Stimulated activated CD4-positive, alpha-beta T cell treated with anti-CD3 and anti-CD28 coated beads, Interleukin-4, amount 100 ng/mL, for 24 hours (primary cell): Measurements from ENCODE around the gene CCDC17.

Experiments used
- DNase-seq: peaks from one replicate; pipeline ENCODE4 v3.0.0-alpha.2; 2020

The CCDC17 gene

DNA sequence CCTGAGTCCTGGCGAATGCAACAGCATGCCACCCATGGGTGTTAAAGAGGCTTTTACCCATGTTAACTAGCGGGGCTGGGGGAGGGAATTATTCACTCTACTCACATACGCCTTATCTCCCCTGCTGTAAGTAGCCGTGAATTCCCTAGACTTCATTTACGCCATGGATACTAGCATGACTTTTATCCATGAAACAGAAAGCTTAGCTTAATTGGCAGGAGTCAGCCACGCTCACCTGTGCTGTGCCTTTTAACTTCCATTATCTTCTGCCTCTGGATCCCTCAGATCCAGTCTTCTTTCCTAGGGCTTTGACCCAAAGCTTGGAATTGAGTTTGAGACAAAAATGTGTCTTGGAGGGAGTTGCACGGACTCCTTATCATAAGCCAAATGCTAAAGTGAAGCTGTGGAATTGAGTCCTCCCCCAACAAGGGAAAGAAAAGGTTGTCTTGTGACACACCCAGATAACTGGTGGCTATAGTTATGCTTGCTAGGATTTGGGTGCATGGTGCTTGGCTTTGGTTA lies 49.7 kb downstream of the CCDC17 start:
- DNase-seq = no peak

DNA sequence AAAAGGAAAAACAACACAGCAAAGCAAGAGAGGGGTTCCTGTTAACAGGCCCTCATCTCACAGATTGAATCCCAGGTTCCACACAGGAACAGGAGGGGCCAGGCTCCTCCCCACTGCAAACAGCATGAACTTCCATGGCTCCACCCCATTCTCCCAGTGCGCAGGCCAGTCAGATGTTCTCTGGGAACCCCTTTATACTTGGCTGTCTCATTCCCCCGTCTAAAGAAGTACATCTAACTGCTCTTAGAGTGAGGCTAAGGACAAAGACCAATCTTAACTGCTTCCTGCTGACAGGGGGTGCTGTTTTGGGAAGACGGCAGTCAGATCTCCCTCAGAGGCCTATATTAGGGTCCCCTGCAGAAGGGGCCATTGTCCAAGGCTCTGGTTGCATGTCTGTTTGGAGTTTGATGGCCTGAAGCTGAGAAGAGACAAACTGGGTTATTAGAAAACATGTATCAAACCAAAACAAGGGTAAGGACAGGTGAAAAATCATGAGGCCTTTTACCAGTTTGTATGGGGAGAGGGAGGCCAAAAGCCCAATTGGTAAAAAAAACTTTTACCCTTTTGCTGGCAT lies 50.5 kb downstream of the CCDC17 start:
- no peak for DNase-seq

DNA sequence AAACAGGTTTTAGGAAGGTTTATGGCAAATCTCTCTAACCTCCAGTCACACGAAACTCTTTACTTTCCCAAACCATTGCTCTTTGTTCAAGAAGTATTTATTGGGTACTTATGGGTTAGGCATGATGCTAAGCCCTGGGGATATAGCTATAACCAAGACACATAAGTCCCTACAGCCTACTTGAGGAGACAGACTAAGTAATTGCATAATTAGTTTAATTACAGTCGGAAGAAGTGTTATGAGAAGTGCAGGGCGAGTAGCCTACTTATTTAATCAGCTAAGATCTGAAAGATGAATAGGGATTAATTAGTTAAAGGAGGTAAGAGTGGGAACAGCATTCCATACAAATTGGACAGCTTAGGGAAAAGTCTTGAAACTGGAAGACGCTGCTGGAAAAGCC lies 53.2 kb downstream of the CCDC17 start:
- DNase-seq = no peak
